ENCODE results near the gene KATNB1. TPM values are rescaled to one million over a fixed set of nuclear protein-coding genes. Genes with fewer than 3 reads are reported as not detected.

Gene KATNB1
- total and polyA plus RNA-seq, 2 experiments from 2014 or later, result 31.4 to 65.9 TPM

DNA sequence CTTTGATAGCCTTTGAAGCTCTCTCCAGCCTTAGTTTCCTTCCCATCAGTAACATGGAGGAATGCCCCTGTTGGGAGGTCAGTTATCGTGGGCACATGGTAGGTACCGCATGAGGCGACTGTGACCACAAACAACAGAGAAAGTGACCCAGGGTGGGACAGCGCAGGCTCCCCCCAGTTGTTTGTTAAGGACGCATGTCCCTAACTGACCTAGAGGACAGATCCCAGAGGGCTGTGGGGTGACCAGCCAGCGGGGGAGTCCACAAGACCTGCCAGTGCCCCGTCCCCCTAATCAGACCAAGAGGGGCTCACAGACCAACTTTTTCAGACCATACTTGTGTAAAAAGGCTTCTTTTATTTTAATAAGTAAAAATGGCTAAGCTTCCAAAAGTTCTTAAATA is 22.3 kb downstream of the KATNB1 start (continued):
- TF ChIP-seq, protein P1, sequence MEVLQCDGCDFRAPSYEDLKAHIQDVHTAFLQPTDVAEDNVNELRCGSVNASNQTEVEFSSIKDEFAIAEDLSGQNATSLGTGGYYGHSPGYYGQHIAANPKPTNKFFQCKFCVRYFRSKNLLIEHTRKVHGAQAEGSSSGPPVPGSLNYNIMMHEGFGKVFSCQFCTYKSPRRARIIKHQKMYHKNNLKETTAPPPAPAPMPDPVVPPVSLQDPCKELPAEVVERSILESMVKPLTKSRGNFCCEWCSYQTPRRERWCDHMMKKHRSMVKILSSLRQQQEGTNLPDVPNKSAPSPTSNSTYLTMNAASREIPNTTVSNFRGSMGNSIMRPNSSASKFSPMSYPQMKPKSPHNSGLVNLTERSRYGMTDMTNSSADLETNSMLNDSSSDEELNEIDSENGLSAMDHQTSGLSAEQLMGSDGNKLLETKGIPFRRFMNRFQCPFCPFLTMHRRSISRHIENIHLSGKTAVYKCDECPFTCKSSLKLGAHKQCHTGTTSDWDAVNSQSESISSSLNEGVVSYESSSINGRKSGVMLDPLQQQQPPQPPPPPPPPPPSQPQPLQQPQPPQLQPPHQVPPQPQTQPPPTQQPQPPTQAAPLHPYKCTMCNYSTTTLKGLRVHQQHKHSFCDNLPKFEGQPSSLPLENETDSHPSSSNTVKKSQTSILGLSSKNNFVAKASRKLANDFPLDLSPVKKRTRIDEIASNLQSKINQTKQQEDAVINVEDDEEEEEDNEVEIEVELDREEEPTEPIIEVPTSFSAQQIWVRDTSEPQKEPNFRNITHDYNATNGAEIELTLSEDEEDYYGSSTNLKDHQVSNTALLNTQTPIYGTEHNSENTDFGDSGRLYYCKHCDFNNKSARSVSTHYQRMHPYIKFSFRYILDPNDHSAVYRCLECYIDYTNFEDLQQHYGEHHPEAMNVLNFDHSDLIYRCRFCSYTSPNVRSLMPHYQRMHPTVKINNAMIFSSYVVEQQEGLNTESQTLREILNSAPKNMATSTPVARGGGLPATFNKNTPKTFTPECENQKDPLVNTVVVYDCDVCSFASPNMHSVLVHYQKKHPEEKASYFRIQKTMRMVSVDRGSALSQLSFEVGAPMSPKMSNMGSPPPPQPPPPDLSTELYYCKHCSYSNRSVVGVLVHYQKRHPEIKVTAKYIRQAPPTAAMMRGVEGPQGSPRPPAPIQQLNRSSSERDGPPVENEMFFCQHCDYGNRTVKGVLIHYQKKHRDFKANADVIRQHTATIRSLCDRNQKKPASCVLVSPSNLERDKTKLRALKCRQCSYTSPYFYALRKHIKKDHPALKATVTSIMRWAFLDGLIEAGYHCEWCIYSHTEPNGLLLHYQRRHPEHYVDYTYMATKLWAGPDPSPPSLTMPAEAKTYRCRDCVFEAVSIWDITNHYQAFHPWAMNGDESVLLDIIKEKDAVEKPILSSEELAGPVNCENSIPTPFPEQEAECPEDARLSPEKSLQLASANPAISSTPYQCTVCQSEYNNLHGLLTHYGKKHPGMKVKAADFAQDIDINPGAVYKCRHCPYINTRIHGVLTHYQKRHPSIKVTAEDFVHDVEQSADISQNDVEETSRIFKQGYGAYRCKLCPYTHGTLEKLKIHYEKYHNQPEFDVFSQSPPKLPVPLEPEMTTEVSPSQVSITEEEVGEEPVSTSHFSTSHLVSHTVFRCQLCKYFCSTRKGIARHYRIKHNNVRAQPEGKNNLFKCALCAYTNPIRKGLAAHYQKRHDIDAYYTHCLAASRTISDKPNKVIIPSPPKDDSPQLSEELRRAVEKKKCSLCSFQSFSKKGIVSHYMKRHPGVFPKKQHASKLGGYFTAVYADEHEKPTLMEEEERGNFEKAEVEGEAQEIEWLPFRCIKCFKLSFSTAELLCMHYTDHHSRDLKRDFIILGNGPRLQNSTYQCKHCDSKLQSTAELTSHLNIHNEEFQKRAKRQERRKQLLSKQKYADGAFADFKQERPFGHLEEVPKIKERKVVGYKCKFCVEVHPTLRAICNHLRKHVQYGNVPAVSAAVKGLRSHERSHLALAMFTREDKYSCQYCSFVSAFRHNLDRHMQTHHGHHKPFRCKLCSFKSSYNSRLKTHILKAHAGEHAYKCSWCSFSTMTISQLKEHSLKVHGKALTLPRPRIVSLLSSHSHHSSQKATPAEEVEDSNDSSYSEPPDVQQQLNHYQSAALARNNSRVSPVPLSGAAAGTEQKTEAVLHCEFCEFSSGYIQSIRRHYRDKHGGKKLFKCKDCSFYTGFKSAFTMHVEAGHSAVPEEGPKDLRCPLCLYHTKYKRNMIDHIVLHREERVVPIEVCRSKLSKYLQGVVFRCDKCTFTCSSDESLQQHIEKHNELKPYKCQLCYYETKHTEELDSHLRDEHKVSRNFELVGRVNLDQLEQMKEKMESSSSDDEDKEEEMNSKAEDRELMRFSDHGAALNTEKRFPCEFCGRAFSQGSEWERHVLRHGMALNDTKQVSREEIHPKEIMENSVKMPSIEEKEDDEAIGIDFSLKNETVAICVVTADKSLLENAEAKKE (CRISPR knock-in tag; IDR thresholded peaks at IDR 0.05), result no peak
- TF ChIP-seq ZNF114 (CRISPR knock-in tag; IDR thresholded peaks at IDR 0.05), result no peak
- TF ChIP-seq, protein P2, sequence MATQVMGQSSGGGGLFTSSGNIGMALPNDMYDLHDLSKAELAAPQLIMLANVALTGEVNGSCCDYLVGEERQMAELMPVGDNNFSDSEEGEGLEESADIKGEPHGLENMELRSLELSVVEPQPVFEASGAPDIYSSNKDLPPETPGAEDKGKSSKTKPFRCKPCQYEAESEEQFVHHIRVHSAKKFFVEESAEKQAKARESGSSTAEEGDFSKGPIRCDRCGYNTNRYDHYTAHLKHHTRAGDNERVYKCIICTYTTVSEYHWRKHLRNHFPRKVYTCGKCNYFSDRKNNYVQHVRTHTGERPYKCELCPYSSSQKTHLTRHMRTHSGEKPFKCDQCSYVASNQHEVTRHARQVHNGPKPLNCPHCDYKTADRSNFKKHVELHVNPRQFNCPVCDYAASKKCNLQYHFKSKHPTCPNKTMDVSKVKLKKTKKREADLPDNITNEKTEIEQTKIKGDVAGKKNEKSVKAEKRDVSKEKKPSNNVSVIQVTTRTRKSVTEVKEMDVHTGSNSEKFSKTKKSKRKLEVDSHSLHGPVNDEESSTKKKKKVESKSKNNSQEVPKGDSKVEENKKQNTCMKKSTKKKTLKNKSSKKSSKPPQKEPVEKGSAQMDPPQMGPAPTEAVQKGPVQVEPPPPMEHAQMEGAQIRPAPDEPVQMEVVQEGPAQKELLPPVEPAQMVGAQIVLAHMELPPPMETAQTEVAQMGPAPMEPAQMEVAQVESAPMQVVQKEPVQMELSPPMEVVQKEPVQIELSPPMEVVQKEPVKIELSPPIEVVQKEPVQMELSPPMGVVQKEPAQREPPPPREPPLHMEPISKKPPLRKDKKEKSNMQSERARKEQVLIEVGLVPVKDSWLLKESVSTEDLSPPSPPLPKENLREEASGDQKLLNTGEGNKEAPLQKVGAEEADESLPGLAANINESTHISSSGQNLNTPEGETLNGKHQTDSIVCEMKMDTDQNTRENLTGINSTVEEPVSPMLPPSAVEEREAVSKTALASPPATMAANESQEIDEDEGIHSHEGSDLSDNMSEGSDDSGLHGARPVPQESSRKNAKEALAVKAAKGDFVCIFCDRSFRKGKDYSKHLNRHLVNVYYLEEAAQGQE (IDR thresholded peaks at IDR 0.05; ENCODE audit: unreplicated experiment), result no peak
- no peak for TF ChIP-seq ZNF331 (CRISPR knock-in tag; IDR thresholded peaks at IDR 0.05; ENCODE audit: low read depth)
- TF ChIP-seq EZH2phosphoT487 (IDR thresholded peaks at IDR 0.05; ENCODE audit: unreplicated experiment), result no peak
- TF ChIP-seq JUNB (IDR thresholded peaks at IDR 0.05; ENCODE audit: unreplicated experiment), result no peak
- no peak for TF ChIP-seq STAT1 (IDR thresholded peaks at IDR 0.05; ENCODE audit: unreplicated experiment)

All from GM23338 (cell line).